Measurements from ENCODE around the gene PPP2R1B.
"Not testable (repeated sequence)": the region's sequence is repeated elsewhere in the genome, so short reads cannot be mapped to it uniquely, and the experiment has no call there.

Gene PPP2R1B

GRCh38 chr11:111725621-111726020 lies 40.6 kb downstream of the PPP2R1B start:
- DNase-seq (ENCODE audit: low read depth), result no peak

- no peak for DNase-seq (ENCODE audit: low read depth)
Measured at GRCh38 chr11:111724615-111725129, 41.5 kb downstream of the PPP2R1B start.

GRCh38 chr11:111723595-111723994 lies 42.6 kb downstream of the PPP2R1B start:
- no peak for DNase-seq (ENCODE audit: low read depth)

- DNase-seq (ENCODE audit: low read depth), result no peak
Measured at GRCh38 chr11:111722501-111722900, 43.7 kb downstream of the PPP2R1B start.

- DNase-seq (ENCODE audit: low read depth), result no peak
Measured at GRCh38 chr11:111720801-111721494, 45.2 kb downstream of the PPP2R1B start.

- no peak for DNase-seq (ENCODE audit: low read depth)
Measured at GRCh38 chr11:111719379-111719778, 46.8 kb downstream of the PPP2R1B start.

GRCh38 chr11:111718859-111719258 lies 47.3 kb downstream of the PPP2R1B start:
- no peak for DNase-seq (ENCODE audit: low read depth)

GRCh38 chr11:111718436-111718835 lies 47.8 kb downstream of the PPP2R1B start:
- DNase-seq (ENCODE audit: low read depth), result no peak

- not testable (repeated sequence) for DNase-seq (ENCODE audit: low read depth)
Measured at GRCh38 chr11:111717660-111718059, 48.5 kb downstream of the PPP2R1B start.

GRCh38 chr11:111715142-111715816 lies 50.9 kb downstream of the PPP2R1B start:
- DNase-seq (ENCODE audit: low read depth), result no peak

- DNase-seq (ENCODE audit: low read depth), result no peak
Measured at GRCh38 chr11:111714522-111714921, 51.7 kb downstream of the PPP2R1B start.

- DNase-seq (ENCODE audit: low read depth), result no peak
Measured at GRCh38 chr11:111707691-111708067, 58.5 kb downstream of the PPP2R1B start.

- DNase-seq (ENCODE audit: low read depth), result no peak
Measured at GRCh38 chr11:111707039-111707690, 59.0 kb downstream of the PPP2R1B start.

GRCh38 chr11:111703576-111703975 lies 62.6 kb downstream of the PPP2R1B start:
- no peak for DNase-seq (ENCODE audit: low read depth)

- no peak for DNase-seq (ENCODE audit: low read depth)
Measured at GRCh38 chr11:111702623-111703022, 63.6 kb downstream of the PPP2R1B start.

GRCh38 chr11:111700162-111700561 lies 66.0 kb downstream of the PPP2R1B start:
- DNase-seq (ENCODE audit: low read depth), result no peak

GRCh38 chr11:111699579-111700156 lies 66.5 kb downstream of the PPP2R1B start:
- DNase-seq (ENCODE audit: low read depth), result no peak

- no peak for DNase-seq (ENCODE audit: low read depth)
Measured at GRCh38 chr11:111698852-111699559, 67.2 kb downstream of the PPP2R1B start.

GRCh38 chr11:111697933-111698371 lies 68.2 kb downstream of the PPP2R1B start:
- DNase-seq (ENCODE audit: low read depth), result no peak

GRCh38 chr11:111696556-111696955 lies 69.6 kb downstream of the PPP2R1B start:
- DNase-seq (ENCODE audit: low read depth), result no peak

- no peak for DNase-seq (ENCODE audit: low read depth)
Measured at GRCh38 chr11:111694851-111695250, 71.3 kb downstream of the PPP2R1B start.
